ENCODE data around the gene NOS3.

DNA sequence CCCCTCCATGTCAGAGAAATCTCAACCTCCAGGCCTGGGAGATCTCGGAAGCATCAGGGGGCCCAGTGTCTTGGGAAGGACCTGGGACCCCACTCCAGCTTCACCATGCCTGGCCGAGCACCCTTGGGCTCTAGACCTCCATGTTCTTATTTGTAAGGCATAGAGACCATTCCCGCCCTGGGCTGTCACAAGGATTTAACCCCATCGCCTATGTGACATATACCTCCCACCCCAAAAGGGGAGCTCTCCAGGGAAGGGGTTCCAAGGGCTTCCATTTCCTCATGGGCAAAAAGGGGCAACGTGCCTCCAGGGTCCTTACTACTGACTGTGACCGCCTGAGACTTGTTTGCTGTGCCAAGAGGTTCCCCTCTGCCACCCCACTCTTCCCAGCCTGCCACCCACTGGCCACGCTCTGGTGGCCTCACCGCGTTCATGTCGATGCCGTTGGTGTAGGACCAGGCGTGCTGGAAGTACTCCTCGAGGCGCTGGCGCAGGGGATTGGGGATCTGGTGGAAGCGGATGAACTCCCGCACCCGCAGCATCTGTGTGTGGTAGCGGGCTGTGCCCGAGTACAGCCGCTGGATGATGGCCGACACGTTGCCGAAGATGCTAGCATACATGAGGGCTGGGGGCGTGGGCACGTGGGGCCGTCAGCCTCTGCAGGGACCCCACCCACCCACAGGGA lies 40.2 kb upstream of the NOS3 start:
- TF ChIP-seq, protein P1, sequence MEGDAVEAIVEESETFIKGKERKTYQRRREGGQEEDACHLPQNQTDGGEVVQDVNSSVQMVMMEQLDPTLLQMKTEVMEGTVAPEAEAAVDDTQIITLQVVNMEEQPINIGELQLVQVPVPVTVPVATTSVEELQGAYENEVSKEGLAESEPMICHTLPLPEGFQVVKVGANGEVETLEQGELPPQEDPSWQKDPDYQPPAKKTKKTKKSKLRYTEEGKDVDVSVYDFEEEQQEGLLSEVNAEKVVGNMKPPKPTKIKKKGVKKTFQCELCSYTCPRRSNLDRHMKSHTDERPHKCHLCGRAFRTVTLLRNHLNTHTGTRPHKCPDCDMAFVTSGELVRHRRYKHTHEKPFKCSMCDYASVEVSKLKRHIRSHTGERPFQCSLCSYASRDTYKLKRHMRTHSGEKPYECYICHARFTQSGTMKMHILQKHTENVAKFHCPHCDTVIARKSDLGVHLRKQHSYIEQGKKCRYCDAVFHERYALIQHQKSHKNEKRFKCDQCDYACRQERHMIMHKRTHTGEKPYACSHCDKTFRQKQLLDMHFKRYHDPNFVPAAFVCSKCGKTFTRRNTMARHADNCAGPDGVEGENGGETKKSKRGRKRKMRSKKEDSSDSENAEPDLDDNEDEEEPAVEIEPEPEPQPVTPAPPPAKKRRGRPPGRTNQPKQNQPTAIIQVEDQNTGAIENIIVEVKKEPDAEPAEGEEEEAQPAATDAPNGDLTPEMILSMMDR (conservative IDR thresholded peaks at IDR 0.05; ENCODE audit: low read depth, low read length) = no peak
- no peak for TF ChIP-seq EZH2phosphoT487 (IDR thresholded peaks at IDR 0.05; ENCODE audit: borderline replicate concordance, low read length)
